Naive thymus-derived CD8-positive, alpha-beta T cell (primary cell): ENCODE results near the gene HMGA1. TPM values are rescaled to one million over a fixed set of nuclear protein-coding genes. Genes with fewer than 3 reads are reported as not detected.

Experiments
- ATAC-seq, 2 donors: fragments of 150-1000 bp; cut with Tn5 transposase in 1 of 2; sonication (Bioruptor Pico), chemical (Tn5 transposase) in 1 of 2; 1 replicate in 1 of 2; 2 replicates in 1 of 2; pipeline ENCODE4 v1.10.0; 2021; ENCODE audit warnings: mild to moderate bottlenecking in 2 of 2, moderate library complexity in 2 of 2
- POLR2A ChIA-PET: fragments of 350-600 bp; sonication (Branson Sonifier 250); formaldehyde crosslinking; loops from one replicate; lab custom pipeline; 2021; ENCODE audit warnings: antibody characterized with exemption; lab: Charles Lee
- DNase-seq, 10 donors: peaks; one replicate each; pipeline versions ENCODE4 v3.0.0 to v3.0.0-alpha.2; 2020 to 2022
- H3K27ac Mint-ChIP-seq, 10 donors: one replicate each; pipeline ENCODE4 v1.8.0; 2020 to 2022; ENCODE audit warnings: mild to moderate bottlenecking in 10 of 10, mixed read lengths in 10 of 10, moderate library complexity in 4 of 10, inconsistent platforms in 1 of 10
- H3K27me3 Mint-ChIP-seq, 5 donors: one replicate each; pipeline ENCODE4 v1.8.0; 2021 to 2022; ENCODE audit warnings: mixed read lengths in 5 of 5
- H3K36me3 Mint-ChIP-seq, 3 donors: one replicate each; pipeline ENCODE4 v1.8.0; 2020 to 2022; ENCODE audit warnings: mixed read lengths in 3 of 3, mild to moderate bottlenecking in 2 of 3, inconsistent platforms in 1 of 3
- H3K4me1 Mint-ChIP-seq, 4 donors: one replicate each; pipeline ENCODE4 v1.8.0; 2021 to 2022; ENCODE audit warnings: mixed read lengths in 4 of 4
- H3K4me3 Mint-ChIP-seq, 10 donors: one replicate each; pipeline ENCODE4 v1.8.0; 2020 to 2022; ENCODE audit warnings: mild to moderate bottlenecking in 10 of 10, mixed read lengths in 10 of 10, moderate library complexity in 6 of 10, inconsistent platforms in 1 of 10
- H3K9me3 Mint-ChIP-seq, 9 donors: one replicate each; pipeline ENCODE4 v1.8.0; 2020 to 2022; ENCODE audit warnings: mixed read lengths in 9 of 9, mild to moderate bottlenecking in 3 of 9, inconsistent platforms in 1 of 9, moderate library complexity in 1 of 9
- polyA plus RNA-seq, 3 donors: library from polyadenylated mRNA; unstranded; fragments of 300-500 nt; fragmentation: Illumina TruSeq; gene quantifications; one replicate each; pipeline ENCODE4 v1.2.3, GENCODE V29; 2021
- total RNA-seq, 8 experiments: library from RNA in 2 of 8; stranded (reverse) in 2 of 8; gene quantifications; one replicate each; pipeline ENCODE4 v1.2.3 and lab custom pipeline; 2021 to 2026

Gene HMGA1
- total and polyA plus RNA-seq, 5 experiments from 2014 or later, result 28.0 to 80.3 (median 40.9) TPM

- POLR2A ChIA-PET, result interaction anchor here (0.7 to 3.6 kb wide), 18 partner anchors 9 to 807 kb away, joined by 3 to 99 read pairs (median 6); partner anchors contain the start of genes BLTP3A, NUDT3, RPS10 and SMIM29
- peaks cover 12 to 43% (median 35%) of the 10 kb centered on the region in 4 donors for H3K4me1 Mint-ChIP-seq
- H3K9me3 Mint-ChIP-seq, result no peaks in the 10 kb centered on the region
- peaks cover 0 to 12% (median 2%) of the 10 kb centered on the region in 3 donors for H3K36me3 Mint-ChIP-seq
- peak overlapping the region; percentile 94 to 99 (median 98) for H3K27ac Mint-ChIP-seq
- peak; percentile 41 to 63 for ATAC-seq
- peak; percentile 25 to 83 (median 62) for DNase-seq
- peak overlapping the region; percentile 87 to 97 (median 94) for H3K4me3 Mint-ChIP-seq
- H3K27me3 Mint-ChIP-seq, result no peaks in the 10 kb centered on the region
Observed at GRCh38 chr6:34236131-34236442, 586 bp upstream of the HMGA1 start.

GRCh38 chr6:34237316-34237721 is 646 bp downstream of the HMGA1 start:
- POLR2A ChIA-PET, result interaction anchor here (0.6 to 3.6 kb wide), 22 partner anchors 8 to 1265 kb away, joined by 3 to 99 read pairs (median 6); partner anchors contain the start of genes BLTP3A, NUDT3, RPS10 and SMIM29
- DNase-seq (peak in 4 of 10 donors; percentile 27 to 47 (median 40)), ATAC-seq (peak; percentile 4 to 9)
- Mint-ChIP-seq H3K27ac (peak overlapping the region in 1 of 10 donors; percentile 85), H3K4me1 (peaks cover 16 to 55% (median 46%) of the 10 kb centered on the region in 4 donors), H3K9me3 (no peaks in the 10 kb centered on the region), H3K36me3 (peaks cover 0 to 24% (median 7%) of the 10 kb centered on the region in 3 donors), H3K4me3 (peak overlapping the region in 2 of 10 donors; percentile 94 to 97), H3K27me3 (no peaks in the 10 kb centered on the region)

GRCh38 chr6:34237722-34238584 is 1.3 kb downstream of the HMGA1 start:
- DNase-seq (peak; percentile 62 to 85 (median 76)), ATAC-seq (peak; percentile 22 to 27)
- peak overlapping the region; percentile 76 to 94 (median 87) for H3K4me3 Mint-ChIP-seq
- no peaks in the 10 kb centered on the region for H3K9me3 Mint-ChIP-seq
- peak overlapping the region; percentile 80 to 96 (median 90) for H3K27ac Mint-ChIP-seq
- POLR2A ChIA-PET, result interaction anchor here (0.5 to 3.6 kb wide), 12 partner anchors 11 to 519 kb away, joined by 3 to 99 read pairs (median 8); partner anchors contain the start of genes NUDT3, RPS10, SMIM29 and SNRPC
- peaks cover 21 to 62% (median 53%) of the 10 kb centered on the region in 4 donors for H3K4me1 Mint-ChIP-seq
- no peaks in the 10 kb centered on the region for H3K27me3 Mint-ChIP-seq
- H3K36me3 Mint-ChIP-seq, result peaks cover 0 to 31% (median 7%) of the 10 kb centered on the region in 3 donors

GRCh38 chr6:34238585-34239499 is 2.2 kb downstream of the HMGA1 start:
- ATAC-seq (no peak), DNase-seq (no peak)
- H3K4me3 Mint-ChIP-seq, result peak overlapping the region; percentile 69 to 91 (median 84)
- peaks cover 0 to 34% (median 7%) of the 10 kb centered on the region in 3 donors for H3K36me3 Mint-ChIP-seq
- H3K4me1 Mint-ChIP-seq, result peaks cover 24 to 70% (median 61%) of the 10 kb centered on the region in 4 donors
- no peaks in the 10 kb centered on the region for H3K9me3 Mint-ChIP-seq
- POLR2A ChIA-PET, result interaction anchor here (0.5 to 3.6 kb wide), 2 partner anchors 10 to 59 kb away, joined by 3 to 72 read pairs; partner anchors contain the start of gene SMIM29
- H3K27ac Mint-ChIP-seq, result peak overlapping the region; percentile 80 to 95 (median 90)
- no peaks in the 10 kb centered on the region for H3K27me3 Mint-ChIP-seq

GRCh38 chr6:34239500-34239825 is 2.8 kb downstream of the HMGA1 start:
- peak overlapping the region in 6 of 10 donors; percentile 27 to 91 (median 80) for H3K4me3 Mint-ChIP-seq
- no peak for DNase-seq
- POLR2A ChIA-PET, result interaction anchor here (1.2 kb wide), 1 partner anchor 9 kb away, joined by 5 read pairs; the partner anchor contains the start of gene SMIM29
- H3K9me3 Mint-ChIP-seq, result no peaks in the 10 kb centered on the region
- ATAC-seq, result no peak
- peaks cover 19 to 65% (median 60%) of the 10 kb centered on the region in 4 donors for H3K4me1 Mint-ChIP-seq
- H3K27me3 Mint-ChIP-seq, result no peaks in the 10 kb centered on the region
- peaks cover 0 to 38% (median 7%) of the 10 kb centered on the region in 3 donors for H3K36me3 Mint-ChIP-seq
- peak overlapping the region in 9 of 10 donors; percentile 78 to 92 (median 86) for H3K27ac Mint-ChIP-seq

GRCh38 chr6:34239893-34240292 is 3.2 kb downstream of the HMGA1 start:
- no peaks in the 10 kb centered on the region for H3K9me3 Mint-ChIP-seq
- peaks cover 0 to 40% (median 7%) of the 10 kb centered on the region in 3 donors for H3K36me3 Mint-ChIP-seq
- no peak for ATAC-seq
- POLR2A ChIA-PET, result interaction anchor here (0.6 to 1.2 kb wide), 2 partner anchors 9 to 11 kb away, joined by 4 to 5 read pairs; partner anchors contain the start of gene SMIM29
- peak overlapping the region in 2 of 10 donors; percentile 4 to 29 for H3K4me3 Mint-ChIP-seq
- DNase-seq, result no peak
- H3K4me1 Mint-ChIP-seq, result peaks cover 19 to 64% (median 61%) of the 10 kb centered on the region in 4 donors
- no peaks in the 10 kb centered on the region for H3K27me3 Mint-ChIP-seq
- H3K27ac Mint-ChIP-seq, result peak overlapping the region in 7 of 10 donors; percentile 10 to 90 (median 83)

- POLR2A ChIA-PET, result interaction anchor here (0.6 to 1.6 kb wide), 3 partner anchors 8 to 17 kb away, joined by 4 to 5 read pairs (median 5); partner anchors contain the start of gene SMIM29
- peaks cover 0 to 47% (median 7%) of the 10 kb centered on the region in 3 donors for H3K36me3 Mint-ChIP-seq
- peaks cover 19 to 71% (median 65%) of the 10 kb centered on the region in 4 donors for H3K4me1 Mint-ChIP-seq
- no peaks in the 10 kb centered on the region for H3K9me3 Mint-ChIP-seq
- H3K27me3 Mint-ChIP-seq, result no peaks in the 10 kb centered on the region
- DNase-seq, result no peak
- peak overlapping the region in 1 of 10 donors; percentile 4 for H3K4me3 Mint-ChIP-seq
- H3K27ac Mint-ChIP-seq, result peak overlapping the region in 7 of 10 donors; percentile 55 to 92 (median 81)
- no peak for ATAC-seq
Observed at GRCh38 chr6:34240329-34241248, 3.9 kb downstream of the HMGA1 start.

- ATAC-seq (no peak), DNase-seq (no peak)
- H3K4me1 Mint-ChIP-seq, result peaks cover 19 to 71% (median 67%) of the 10 kb centered on the region in 4 donors
- peaks cover 0 to 53% (median 7%) of the 10 kb centered on the region in 3 donors for H3K36me3 Mint-ChIP-seq
- peak overlapping the region in 1 of 10 donors; percentile 58 for H3K4me3 Mint-ChIP-seq
- POLR2A ChIA-PET, result interaction anchor here (1.6 kb wide), 1 partner anchor 18 kb away, joined by 5 read pairs; no protein-coding TSS in a partner anchor
- H3K9me3 Mint-ChIP-seq, result no peaks in the 10 kb centered on the region
- H3K27me3 Mint-ChIP-seq, result no peaks in the 10 kb centered on the region
- H3K27ac Mint-ChIP-seq, result peak overlapping the region; percentile 1 to 92 (median 72)
Observed at GRCh38 chr6:34241351-34242215, 4.9 kb downstream of the HMGA1 start.

GRCh38 chr6:34242252-34243130 is 5.8 kb downstream of the HMGA1 start:
- DNase-seq (no peak), ATAC-seq (no peak)
- H3K4me1 Mint-ChIP-seq, result peaks cover 19 to 80% (median 75%) of the 10 kb centered on the region in 4 donors
- POLR2A ChIA-PET, result interaction anchor here (1.6 kb wide), 1 partner anchor 19 kb away, joined by 5 read pairs; no protein-coding TSS in a partner anchor
- H3K4me3 Mint-ChIP-seq, result peak overlapping the region in 6 of 10 donors; percentile 10 to 70 (median 48)
- H3K36me3 Mint-ChIP-seq, result peaks cover 0 to 53% (median 7%) of the 10 kb centered on the region in 3 donors
- H3K27me3 Mint-ChIP-seq, result no peaks in the 10 kb centered on the region
- peak overlapping the region; percentile 43 to 92 (median 82) for H3K27ac Mint-ChIP-seq
- no peaks in the 10 kb centered on the region for H3K9me3 Mint-ChIP-seq
